Measurements from ENCODE around the gene NELFB. TPM values are rescaled to one million over a fixed set of nuclear protein-coding genes. Genes with fewer than 3 reads are reported as not detected.

The NELFB gene
- total RNA-seq, 4 donors from 2014 or later: 29.8 to 39.1 (median 32.4) TPM

DNA sequence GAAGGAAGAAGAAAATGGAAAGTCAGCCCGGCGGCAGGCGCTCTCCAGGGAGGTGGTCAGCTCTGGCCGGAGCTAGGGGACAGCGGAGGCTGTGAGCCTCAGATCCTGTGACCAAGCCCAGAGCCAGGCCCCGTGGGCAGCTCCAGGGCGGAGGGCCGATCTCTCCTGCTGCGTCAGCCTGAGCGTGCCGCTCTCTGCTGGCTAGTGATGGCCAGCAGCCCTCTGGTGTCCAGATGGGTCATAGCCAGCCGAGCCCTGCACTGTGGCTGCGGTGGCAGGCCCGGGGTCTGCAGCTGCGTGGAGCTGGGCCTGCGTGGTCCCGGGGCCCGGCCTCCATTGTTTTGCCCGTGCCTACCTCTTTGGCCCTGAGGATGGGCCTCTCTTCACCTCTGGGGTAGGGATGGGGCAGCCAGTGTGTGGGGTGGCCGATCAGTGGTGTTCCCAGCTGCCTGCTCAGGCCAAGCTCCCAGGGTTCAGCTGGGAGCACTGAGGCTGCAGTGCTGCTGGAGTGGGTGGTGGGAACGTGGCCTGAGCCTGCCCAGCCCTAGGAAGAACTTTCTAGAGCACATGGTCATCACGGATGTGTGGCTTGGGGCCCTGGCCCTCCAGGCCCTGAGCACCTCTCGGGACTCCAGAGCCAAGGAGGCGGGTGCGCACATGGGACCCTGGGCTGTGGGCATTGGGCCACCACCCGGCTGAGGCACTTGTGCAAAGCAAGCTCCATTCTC is 64.0 kb downstream of the NELFB start:
- no peak for TF ChIP-seq POLR2A (IDR thresholded peaks at IDR 0.05)
- TF ChIP-seq, protein P1, sequence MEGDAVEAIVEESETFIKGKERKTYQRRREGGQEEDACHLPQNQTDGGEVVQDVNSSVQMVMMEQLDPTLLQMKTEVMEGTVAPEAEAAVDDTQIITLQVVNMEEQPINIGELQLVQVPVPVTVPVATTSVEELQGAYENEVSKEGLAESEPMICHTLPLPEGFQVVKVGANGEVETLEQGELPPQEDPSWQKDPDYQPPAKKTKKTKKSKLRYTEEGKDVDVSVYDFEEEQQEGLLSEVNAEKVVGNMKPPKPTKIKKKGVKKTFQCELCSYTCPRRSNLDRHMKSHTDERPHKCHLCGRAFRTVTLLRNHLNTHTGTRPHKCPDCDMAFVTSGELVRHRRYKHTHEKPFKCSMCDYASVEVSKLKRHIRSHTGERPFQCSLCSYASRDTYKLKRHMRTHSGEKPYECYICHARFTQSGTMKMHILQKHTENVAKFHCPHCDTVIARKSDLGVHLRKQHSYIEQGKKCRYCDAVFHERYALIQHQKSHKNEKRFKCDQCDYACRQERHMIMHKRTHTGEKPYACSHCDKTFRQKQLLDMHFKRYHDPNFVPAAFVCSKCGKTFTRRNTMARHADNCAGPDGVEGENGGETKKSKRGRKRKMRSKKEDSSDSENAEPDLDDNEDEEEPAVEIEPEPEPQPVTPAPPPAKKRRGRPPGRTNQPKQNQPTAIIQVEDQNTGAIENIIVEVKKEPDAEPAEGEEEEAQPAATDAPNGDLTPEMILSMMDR (IDR thresholded peaks at IDR 0.05): peak in 1 of 6 experiments; percentile 28
- 78 to 80% methylated on average over 6 to 14 of the region's 26 CpGs for WGBS, 2 donors
- peak overlapping the region in 1 of 3 donors; percentile 29 for H3K27ac ChIP-seq
- intact Hi-C loops (cut with DNase I): no loop called here
- peak in 1 of 2 donors; percentile 32 for DNase-seq
- no peaks in the 10 kb centered on the region for H3K27me3 ChIP-seq
- peaks cover 7 to 34% of the 10 kb centered on the region in 2 donors for H3K4me1 ChIP-seq
- no peaks in the 10 kb centered on the region for H3K9me3 ChIP-seq
- no peak overlapping the region for H3K4me3 ChIP-seq (replicated peaks in 1 of 3)
- no peaks in the 10 kb centered on the region for H3K36me3 ChIP-seq

DNA sequence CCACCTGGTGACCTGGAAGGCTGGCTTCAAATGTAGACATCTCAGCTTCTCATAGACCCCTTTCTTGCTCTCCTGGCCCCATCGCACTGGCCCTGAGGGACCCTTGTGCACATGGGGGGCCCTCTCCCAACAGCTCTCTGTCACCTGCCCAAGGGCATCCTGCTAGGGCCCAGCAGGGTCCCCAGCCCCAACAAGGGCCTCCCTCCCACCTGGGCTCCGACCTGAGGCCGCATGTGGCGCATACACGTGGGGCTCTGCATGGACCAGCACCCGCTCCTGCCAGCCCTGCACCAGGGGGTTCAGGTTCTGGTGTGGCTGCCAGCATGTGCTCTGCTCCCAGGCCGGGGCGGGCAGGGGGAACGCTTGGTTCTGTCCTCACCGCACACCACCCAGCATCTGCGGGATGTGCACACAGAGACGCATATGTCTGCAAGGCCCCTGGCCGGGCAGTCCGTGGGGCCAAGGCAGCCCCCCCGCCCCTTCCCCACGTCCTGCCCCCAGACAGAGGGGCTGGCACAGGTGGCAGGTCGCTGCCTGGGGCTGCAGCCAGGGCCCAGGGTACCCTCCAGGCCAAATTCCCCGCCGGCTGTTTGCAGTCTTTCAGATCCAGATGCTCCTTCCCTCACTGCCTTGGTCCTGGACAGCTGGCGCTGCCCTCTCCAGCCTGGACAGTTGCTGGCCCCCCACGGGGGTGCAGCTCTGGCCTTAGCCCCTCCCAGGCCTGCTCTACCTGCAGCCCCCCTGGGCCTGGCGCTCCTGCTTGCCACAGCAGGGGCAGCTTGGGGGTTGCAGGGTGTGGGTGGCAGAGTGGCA is 64.8 kb downstream of the NELFB start:
- intact Hi-C loops (cut with DNase I): no loop called here
- DNase-seq: no peak
- WGBS, 2 donors: 94% methylated on average over 9 of the region's 22 CpGs
- Histone ChIP-seq H3K27me3 (no peaks in the 10 kb centered on the region), H3K27ac (no peak overlapping the region), H3K4me1 (peaks cover 7 to 34% of the 10 kb centered on the region in 2 donors), H3K9me3 (no peaks in the 10 kb centered on the region), H3K36me3 (no peaks in the 10 kb centered on the region), H3K4me3 (replicated peaks in 1 of 3) (no peak overlapping the region)
- TF ChIP-seq, protein P1 (IDR thresholded peaks at IDR 0.05): no peak
- TF ChIP-seq POLR2A (IDR thresholded peaks at IDR 0.05): no peak

DNA sequence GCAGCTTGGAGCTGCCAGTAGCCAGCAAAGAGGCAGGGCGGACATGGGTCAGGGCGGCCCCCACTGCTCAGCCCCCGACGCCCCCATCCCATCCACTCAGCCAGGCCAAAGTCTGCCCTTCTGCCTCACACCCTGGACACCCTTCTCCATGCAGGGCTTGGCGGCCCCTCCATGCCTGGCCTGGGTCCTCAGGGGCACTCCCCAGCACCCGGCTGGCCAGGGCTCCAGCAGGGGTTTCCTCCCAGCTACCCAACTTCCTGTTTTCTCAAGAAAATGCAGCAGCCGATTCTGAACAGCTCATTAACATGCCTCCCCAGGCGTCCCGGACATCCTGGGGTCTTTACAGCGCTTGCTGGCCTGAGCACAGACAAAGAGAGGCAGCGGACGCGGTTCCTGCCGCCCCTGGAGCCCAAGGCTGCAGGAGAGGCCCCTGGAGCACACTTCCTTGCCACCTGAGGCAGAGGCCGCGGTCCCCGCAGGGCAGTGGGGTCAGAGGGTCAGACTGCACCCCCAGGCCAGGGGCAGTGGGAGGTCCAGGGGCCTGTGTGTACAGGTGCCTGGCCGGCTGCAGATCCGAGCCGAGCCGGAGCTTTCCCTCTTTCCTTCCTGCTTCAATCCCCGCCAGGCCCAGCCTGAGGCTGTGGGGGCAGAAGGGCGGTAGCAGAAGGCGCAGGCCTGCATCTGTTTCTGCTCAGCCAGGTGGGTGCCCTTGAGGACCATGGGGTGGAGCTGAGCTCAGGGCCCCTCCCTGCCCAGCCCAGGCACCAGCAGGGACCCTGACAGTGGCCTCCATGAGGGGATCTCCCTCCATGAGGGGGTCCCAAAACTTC is 65.6 kb downstream of the NELFB start:
- no peaks in the 10 kb centered on the region for H3K36me3 ChIP-seq
- WGBS, 2 donors: 50 to 90% methylated on average over 4 to 6 of the region's 24 CpGs
- H3K27me3 ChIP-seq: no peaks in the 10 kb centered on the region
- TF ChIP-seq, protein P1 (IDR thresholded peaks at IDR 0.05): no peak
- no peak for TF ChIP-seq POLR2A (IDR thresholded peaks at IDR 0.05)
- no peak overlapping the region for H3K27ac ChIP-seq
- no peaks in the 10 kb centered on the region for H3K9me3 ChIP-seq
- intact Hi-C loops (cut with DNase I): no loop called here
- no peak overlapping the region for H3K4me3 ChIP-seq (replicated peaks in 1 of 3)
- no peak for DNase-seq
- H3K4me1 ChIP-seq: peaks cover 4 to 25% of the 10 kb centered on the region in 2 donors

GRCh38 chr9:137321726-137322361 is 66.7 kb downstream of the NELFB start:
- intact Hi-C loops (cut with DNase I): no loop called here
- DNase-seq: no peak
- 86 to 93% methylated on average over 15 to 21 of the region's 22 CpGs for WGBS, 2 donors

More at GRCh38 chr9:137321726-137322361, 66.7 kb downstream of the NELFB start:
- H3K4me3 ChIP-seq (replicated peaks in 1 of 3): no peak overlapping the region
- H3K36me3 ChIP-seq: no peaks in the 10 kb centered on the region
- H3K27ac ChIP-seq: no peak overlapping the region
- no peaks in the 10 kb centered on the region for H3K9me3 ChIP-seq
- TF ChIP-seq POLR2A (IDR thresholded peaks at IDR 0.05): no peak
- TF ChIP-seq, protein P1 (IDR thresholded peaks at IDR 0.05): no peak
- peaks cover 0 to 16% of the 10 kb centered on the region in 2 donors for H3K4me1 ChIP-seq
- no peaks in the 10 kb centered on the region for H3K27me3 ChIP-seq

Other genes starting within 250 kb of the NELFB start
- gene ABCA2, start 227.1 kb upstream of the NELFB start, total RNA-seq: 10 to 100 TPM; 36.8 to 59.7 (median 50.2) TPM
- gene FUT7, start 223.2 kb upstream of the NELFB start, total RNA-seq: not detected
- 10 to 100 TPM; 23.3 to 65.9 (median 35.4) TPM for gene NPDC1, start 209.2 kb upstream of the NELFB start, total RNA-seq
- under 1 TPM in 2 of 4 donors, not detected in 2; 0.22 to 0.49 TPM for gene ENTPD2, start 201.3 kb upstream of the NELFB start, total RNA-seq
- 1 to 10 TPM in 1 of 4 donors, under 1 TPM in 3; 0.27 to 1.0 (median 0.72) TPM for gene SAPCD2, start 184.8 kb upstream of the NELFB start, total RNA-seq
- gene UAP1L1, start 177.8 kb upstream of the NELFB start, total RNA-seq: 10 to 100 TPM in 2 of 4 donors, 1 to 10 TPM in 2; 9.3 to 15.7 (median 12.4) TPM
- gene MAN1B1, start 168.3 kb upstream of the NELFB start, total RNA-seq: 10 to 100 TPM; 48.2 to 73.8 (median 67.2) TPM
- 100 to 1,000 TPM; 120 to 209 (median 157) TPM for gene DPP7, start 140.6 kb upstream of the NELFB start, total RNA-seq
- not detected for gene GRIN1, start 116.2 kb upstream of the NELFB start, total RNA-seq
- gene LRRC26, start 85.3 kb upstream of the NELFB start, total RNA-seq: not detected
- gene TMEM210, start 83.3 kb upstream of the NELFB start, total RNA-seq: not detected
- 10 to 100 TPM; 25.6 to 34.1 (median 31.8) TPM for gene ANAPC2, start 66.8 kb upstream of the NELFB start, total RNA-seq
- 10 to 100 TPM; 42.0 to 97.5 (median 62.8) TPM for gene SSNA1, start 66.7 kb upstream of the NELFB start, total RNA-seq
- gene TPRN, start 54.6 kb upstream of the NELFB start, total RNA-seq: 10 to 100 TPM in 2 of 4 donors, 1 to 10 TPM in 2; 6.5 to 13.5 (median 9.9) TPM
- 10 to 100 TPM; 29.7 to 47.3 (median 38.4) TPM for gene TMEM203, start 49.7 kb upstream of the NELFB start, total RNA-seq
- gene NDOR1, start 49.6 kb upstream of the NELFB start, total RNA-seq: 10 to 100 TPM in 3 of 4 donors, 1 to 10 TPM in 1; 9.0 to 16.6 (median 15.4) TPM
- gene RNF208, start 33.1 kb upstream of the NELFB start, total RNA-seq: 1 to 10 TPM; 2.3 to 4.5 (median 3.8) TPM
- 1 to 10 TPM in 2 of 4 donors, under 1 TPM in 1, not detected in 1; 0.94 to 2.3 (median 1.3) TPM for gene CYSRT1, start 30.2 kb upstream of the NELFB start, total RNA-seq
- under 1 TPM in 2 of 4 donors, not detected in 2; 0.33 to 0.81 TPM for gene RNF224, start 27.8 kb upstream of the NELFB start, total RNA-seq
- gene SLC34A3, start 24.4 kb upstream of the NELFB start, total RNA-seq: under 1 TPM in 1 of 4 donors, not detected in 3; 0.33 TPM
- 100 to 1,000 TPM; 181 to 757 (median 487) TPM for gene TUBB4B, start 14.0 kb upstream of the NELFB start, total RNA-seq
- gene STPG3, start 4.0 kb upstream of the NELFB start, total RNA-seq: not detected
- gene TOR4A, start 22.4 kb downstream of the NELFB start, total RNA-seq: 10 to 100 TPM; 10.8 to 14.7 (median 12.0) TPM
- gene NRARP, start 46.9 kb downstream of the NELFB start, total RNA-seq: 10 to 100 TPM in 1 of 4 donors, 1 to 10 TPM in 3; 1.8 to 10.2 (median 6.8) TPM
- 10 to 100 TPM; 13.0 to 32.0 (median 26.6) TPM for gene EXD3, start 167.8 kb downstream of the NELFB start, total RNA-seq
- gene NOXA1, start 168.1 kb downstream of the NELFB start, total RNA-seq: 10 to 100 TPM in 2 of 4 donors, 1 to 10 TPM in 2; 5.4 to 16.6 (median 10.0) TPM
- under 1 TPM in 2 of 4 donors, not detected in 2; 0.29 to 0.78 TPM for gene ENTPD8, start 186.0 kb downstream of the NELFB start, total RNA-seq
- 10 to 100 TPM; 50.1 to 58.5 (median 54.2) TPM for gene NSMF, start 204.0 kb downstream of the NELFB start, total RNA-seq

Measured in thyroid gland (tissue), 4 donors.